HCT116 (cell line): ENCODE measurements around the gene LRRC3C.

Experiments used
- POLR2AphosphoS5 ChIP-seq: IDR thresholded peaks from 2 replicates; pipeline ENCODE4 v1.6.1; 2011; ENCODE audit warnings: mild to moderate bottlenecking, low read depth, low read length, moderate library complexity
- TCF7L2 ChIP-seq: IDR thresholded peaks from 2 replicates; pipeline ENCODE4 v1.7.0; 2011; ENCODE audit warnings: borderline replicate concordance, inconsistent platforms; ENCODE audit not compliant: insufficient read depth, insufficient read length; ENCODE audit errors: extremely low read depth

DNA sequence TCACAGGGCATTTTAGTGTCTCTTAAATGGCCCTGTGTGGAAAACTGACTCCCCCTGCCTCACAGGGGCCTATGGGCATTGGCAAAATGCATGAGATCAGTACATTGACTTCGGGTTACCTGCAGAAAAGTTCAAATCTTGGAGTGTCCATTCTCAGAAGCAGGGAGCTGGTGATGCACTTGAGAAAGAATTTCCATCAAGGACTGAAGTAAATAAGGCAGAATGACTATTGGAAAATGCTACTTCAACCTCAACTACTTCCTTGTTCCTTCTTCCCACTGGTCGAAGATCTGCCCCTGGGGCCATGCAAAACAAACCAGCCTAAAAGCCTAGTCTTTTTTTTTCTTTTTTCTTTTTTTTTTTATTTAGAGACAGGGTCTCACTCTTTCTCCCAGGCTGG is 21.5 kb downstream of the LRRC3C start:
- TF ChIP-seq POLR2AphosphoS5 (no peak), TCF7L2 (no peak)
